A673 (cell line): ENCODE data around the gene SLC26A8. TPM values are rescaled to one million over a fixed set of nuclear protein-coding genes. Genes with fewer than 3 reads are reported as not detected.

Experiments used
- BruUV-seq: library from RNA; stranded (reverse); fragments of 400-500 nt; replicated peaks from 2 replicates; lab custom pipeline; 2021; lab: Mats Ljungman, UMichigan
- CTCF ChIA-PET: fragments of 300-600 bp; sonication (Branson Sonifier 250); formaldehyde crosslinking; loops from one replicate; lab custom pipeline; 2022; ENCODE audit warnings: antibody characterized with exemption; lab: Charles Lee
- POLR2A ChIA-PET: fragments of 300-600 bp; sonication (Branson Sonifier 250); formaldehyde crosslinking; loops from one replicate; lab custom pipeline; 2022; ENCODE audit warnings: antibody characterized with exemption; ENCODE audit not compliant: low non-redundant PET; lab: Charles Lee
- DNase-seq: peaks from one replicate; pipeline ENCODE4 v3.0.0-alpha.2; 2015; ENCODE audit warnings: low spot score
- H3K27ac ChIP-seq: fragments of 200-600 bp; sonication (generic); 2 replicates; pipeline ENCODE4 v1.5.1; 2016; ENCODE audit warnings: mixed run types, low read depth, mild to moderate bottlenecking, mixed read lengths, antibody characterized with exemption, low read length; ENCODE audit not compliant: poor library complexity, severe bottlenecking
- H3K27me3 ChIP-seq: fragments of 200-600 bp; sonication (generic); replicated peaks from 2 replicates; pipeline ENCODE4 v1.6.1; 2017; ENCODE audit warnings: mixed run types, low read depth, mild to moderate bottlenecking, mixed read lengths, antibody characterized with exemption, low read length; ENCODE audit not compliant: insufficient read depth, poor library complexity
- H3K36me3 ChIP-seq: fragments of 200-600 bp; sonication (generic); 2 replicates; pipeline ENCODE4 v1.6.1; 2016; ENCODE audit warnings: mixed run types, mild to moderate bottlenecking, mixed read lengths, antibody characterized with exemption, low read length; ENCODE audit not compliant: insufficient read depth, poor library complexity, severe bottlenecking
- H3K4me1 ChIP-seq: fragments of 200-600 bp; sonication (generic); 2 replicates; pipeline ENCODE4 v1.6.1; 2017; ENCODE audit warnings: mixed run types, mild to moderate bottlenecking, mixed read lengths, antibody characterized with exemption, low read length; ENCODE audit not compliant: insufficient read depth, poor library complexity, severe bottlenecking
- H3K4me3 ChIP-seq: fragments of 200-600 bp; sonication (generic); 2 replicates; pipeline ENCODE4 v1.5.1; 2016; ENCODE audit warnings: low read depth, mixed run types, mild to moderate bottlenecking, mixed read lengths, low read length; ENCODE audit not compliant: poor library complexity, severe bottlenecking
- H3K9me3 ChIP-seq: fragments of 200-600 bp; sonication (generic); 2 replicates; pipeline ENCODE4 v1.6.1; 2016; ENCODE audit warnings: mixed run types, low read depth, mild to moderate bottlenecking, mixed read lengths, antibody characterized with exemption, low read length; ENCODE audit not compliant: poor library complexity, severe bottlenecking
- EZH2 ChIP-seq: fragments of 200-600 bp; sonication (generic); IDR thresholded peaks from 2 replicates; pipeline ENCODE4 v1.6.1; 2017; ENCODE audit warnings: borderline replicate concordance, low read depth, mild to moderate bottlenecking, mixed read lengths, antibody characterized with exemption, low read length; ENCODE audit not compliant: poor library complexity, severe bottlenecking
- intact Hi-C: fragments of 100-400 bp; cut with micrococcal nuclease; formaldehyde crosslinking; loops from one replicate; pipeline ENCODE4 v1.10.0; 2022; ENCODE audit not compliant: unreplicated experiment
- total RNA-seq: library from RNA; stranded (reverse); gene quantifications from 2 replicates; pipeline ENCODE4 v1.2.3, GENCODE V29; 2021
- TF ChIP-seq, protein P1 (sequence below): fragments of 300-800, 200-600 bp; sonication (generic); conservative IDR thresholded peaks from 2 replicates; pipeline ENCODE4 v1.5.1; 2017; ENCODE audit warnings: low read depth, mild to moderate bottlenecking, antibody characterized with exemption, low read length, moderate library complexity, mixed read lengths

SLC26A8 gene
- total RNA-seq, 1 experiment from 2014 or later = not detected

DNA sequence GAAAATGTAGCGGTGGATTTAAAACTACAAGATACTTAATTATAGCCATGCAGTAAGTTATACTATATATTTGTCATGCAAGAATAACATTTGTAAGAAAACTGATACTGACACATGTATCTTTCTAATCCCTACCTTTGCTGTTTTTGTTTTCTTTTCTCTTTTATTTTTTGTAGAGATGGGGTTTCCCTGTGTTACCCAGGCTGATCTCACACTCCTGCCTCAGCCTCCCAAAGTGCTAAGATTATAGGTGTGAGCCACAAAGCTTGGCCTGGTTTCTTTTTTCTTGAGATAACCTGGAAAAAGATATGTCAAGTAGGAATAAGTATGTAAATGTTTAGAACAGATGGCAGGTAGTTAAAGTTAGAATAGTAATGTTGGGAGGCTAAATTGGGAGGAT is 47.3 kb upstream of the SLC26A8 start:
- intact Hi-C loops = no loop called here

DNA sequence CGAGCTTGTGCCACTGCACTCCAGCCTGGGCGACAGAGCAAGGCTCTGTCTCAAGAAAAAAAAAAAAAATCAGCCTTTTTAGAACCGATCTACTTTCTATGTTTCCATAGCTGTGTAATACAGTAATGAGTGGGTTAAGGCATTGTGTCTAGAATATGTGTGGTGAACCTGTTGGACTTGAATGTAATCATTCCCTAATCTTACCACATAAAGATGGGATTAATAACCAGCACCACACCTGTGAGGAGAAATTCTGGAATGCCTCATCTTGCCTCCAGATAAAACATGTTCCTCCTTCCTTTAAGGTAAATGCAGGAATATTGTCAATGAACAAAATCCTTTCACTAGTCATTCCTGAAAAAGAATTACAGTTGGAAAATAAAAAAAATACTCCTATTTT is 46.8 kb upstream of the SLC26A8 start:
- Histone ChIP-seq H3K36me3 (peaks cover 7% of the 10 kb centered on the region), H3K4me1 (peaks cover 8% of the 10 kb centered on the region), H3K27me3 (no peaks in the 10 kb centered on the region), H3K9me3 (no peaks in the 10 kb centered on the region), H3K27ac (no peak overlapping the region), H3K4me3 (no peak overlapping the region)
- no TSS peak for BruUV-seq
- ChIA-PET POLR2A (no interaction called here), CTCF (no interaction called here)
- intact Hi-C loops = no loop called here
- no peak for DNase-seq
- no peak for TF ChIP-seq EZH2
- TF ChIP-seq, protein P1, sequence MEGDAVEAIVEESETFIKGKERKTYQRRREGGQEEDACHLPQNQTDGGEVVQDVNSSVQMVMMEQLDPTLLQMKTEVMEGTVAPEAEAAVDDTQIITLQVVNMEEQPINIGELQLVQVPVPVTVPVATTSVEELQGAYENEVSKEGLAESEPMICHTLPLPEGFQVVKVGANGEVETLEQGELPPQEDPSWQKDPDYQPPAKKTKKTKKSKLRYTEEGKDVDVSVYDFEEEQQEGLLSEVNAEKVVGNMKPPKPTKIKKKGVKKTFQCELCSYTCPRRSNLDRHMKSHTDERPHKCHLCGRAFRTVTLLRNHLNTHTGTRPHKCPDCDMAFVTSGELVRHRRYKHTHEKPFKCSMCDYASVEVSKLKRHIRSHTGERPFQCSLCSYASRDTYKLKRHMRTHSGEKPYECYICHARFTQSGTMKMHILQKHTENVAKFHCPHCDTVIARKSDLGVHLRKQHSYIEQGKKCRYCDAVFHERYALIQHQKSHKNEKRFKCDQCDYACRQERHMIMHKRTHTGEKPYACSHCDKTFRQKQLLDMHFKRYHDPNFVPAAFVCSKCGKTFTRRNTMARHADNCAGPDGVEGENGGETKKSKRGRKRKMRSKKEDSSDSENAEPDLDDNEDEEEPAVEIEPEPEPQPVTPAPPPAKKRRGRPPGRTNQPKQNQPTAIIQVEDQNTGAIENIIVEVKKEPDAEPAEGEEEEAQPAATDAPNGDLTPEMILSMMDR = no peak

More for the DNA sequence above, 47.3 kb upstream of the SLC26A8 start:
- no TSS peak for BruUV-seq
- DNase-seq = no peak
- ChIA-PET CTCF (no interaction called here), POLR2A (no interaction called here)
- TF ChIP-seq EZH2 = no peak
- TF ChIP-seq, protein P1 = no peak
- Histone ChIP-seq H3K27ac (no peak overlapping the region), H3K4me1 (peaks cover 8% of the 10 kb centered on the region), H3K4me3 (no peak overlapping the region), H3K9me3 (no peaks in the 10 kb centered on the region), H3K36me3 (peaks cover 8% of the 10 kb centered on the region), H3K27me3 (no peaks in the 10 kb centered on the region)

DNA sequence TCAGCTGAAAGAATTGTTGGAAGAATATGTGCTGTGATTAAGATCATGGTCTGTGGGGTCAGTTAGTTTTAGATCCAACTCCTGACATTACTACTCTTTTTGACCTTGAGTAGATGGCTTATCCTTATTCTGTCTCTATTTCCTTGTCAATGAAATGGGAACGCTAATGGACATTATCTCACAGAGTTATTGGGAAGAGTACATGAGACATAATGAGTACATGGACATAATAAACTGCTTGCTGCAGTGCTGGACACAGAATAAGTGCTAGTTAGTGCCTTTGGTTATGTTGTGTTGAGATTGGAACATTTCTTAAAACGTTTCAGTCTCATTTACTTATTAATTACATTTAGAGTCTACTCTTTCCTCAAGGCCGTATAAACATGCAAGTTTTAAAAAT is 45.8 kb upstream of the SLC26A8 start:
- no peaks in the 10 kb centered on the region for H3K9me3 ChIP-seq
- BruUV-seq = no TSS peak
- no peak overlapping the region for H3K27ac ChIP-seq
- intact Hi-C loops = no loop called here
- POLR2A ChIA-PET = no interaction called here
- no peaks in the 10 kb centered on the region for H3K36me3 ChIP-seq
- TF ChIP-seq, protein P1 = no peak
- TF ChIP-seq EZH2 = no peak
- CTCF ChIA-PET = no interaction called here
- H3K4me1 ChIP-seq = peaks cover 8% of the 10 kb centered on the region
- no peak for DNase-seq
- no peak overlapping the region for H3K4me3 ChIP-seq
- no peaks in the 10 kb centered on the region for H3K27me3 ChIP-seq
